AG08395 (cell line): ENCODE data around the gene NTM.

ENCODE experiments used
- DNase-seq: peaks from one replicate; pipeline ENCODE4 v3.0.0; 2012; ENCODE audit warnings: mixed read lengths, low spot score

Gene NTM

GRCh38 chr11:131767421-131767820 lies 397.0 kb downstream of the NTM start:
- peak; percentile 37 for DNase-seq

- no peak for DNase-seq
These were observed 400.4 kb downstream of the NTM start for GRCh38 chr11:131770801-131771200.

- DNase-seq = no peak
These were observed 401.1 kb downstream of the NTM start for GRCh38 chr11:131771471-131771870.

GRCh38 chr11:131773626-131774025 lies 403.2 kb downstream of the NTM start:
- no peak for DNase-seq

- no peak for DNase-seq
These were observed 405.8 kb downstream of the NTM start for GRCh38 chr11:131776211-131776610.

GRCh38 chr11:131785801-131786200 lies 415.4 kb downstream of the NTM start:
- DNase-seq = no peak

GRCh38 chr11:131787119-131787518 lies 416.7 kb downstream of the NTM start:
- DNase-seq = no peak

- no peak for DNase-seq
These were observed 420.2 kb downstream of the NTM start for GRCh38 chr11:131790586-131790985.

GRCh38 chr11:131792243-131792642 lies 421.8 kb downstream of the NTM start:
- no peak for DNase-seq

GRCh38 chr11:131796089-131796488 lies 425.7 kb downstream of the NTM start:
- DNase-seq = no peak

GRCh38 chr11:131796541-131796940 lies 426.1 kb downstream of the NTM start:
- DNase-seq = no peak

- DNase-seq = no peak
These were observed 430.0 kb downstream of the NTM start for GRCh38 chr11:131800452-131800851.

GRCh38 chr11:131802440-131803115 lies 432.2 kb downstream of the NTM start:
- DNase-seq = no peak

- no peak for DNase-seq
These were observed 437.5 kb downstream of the NTM start for GRCh38 chr11:131807876-131808275.

GRCh38 chr11:131808470-131808869 lies 438.1 kb downstream of the NTM start:
- no peak for DNase-seq

GRCh38 chr11:131809203-131809918 lies 438.9 kb downstream of the NTM start:
- peak; percentile 9 for DNase-seq

- no peak for DNase-seq
These were observed 440.1 kb downstream of the NTM start for GRCh38 chr11:131810541-131810940.

GRCh38 chr11:131811383-131811782 lies 441.0 kb downstream of the NTM start:
- DNase-seq = no peak

- DNase-seq = no peak
These were observed 443.7 kb downstream of the NTM start for GRCh38 chr11:131814108-131814507.

GRCh38 chr11:131815590-131815989 lies 445.2 kb downstream of the NTM start:
- DNase-seq = no peak

GRCh38 chr11:131816051-131816450 lies 445.6 kb downstream of the NTM start:
- peak; percentile 13 for DNase-seq

- no peak for DNase-seq
These were observed 447.3 kb downstream of the NTM start for GRCh38 chr11:131817687-131818188.

GRCh38 chr11:131819865-131820264 lies 449.4 kb downstream of the NTM start:
- no peak for DNase-seq

GRCh38 chr11:131822506-131822905 lies 452.1 kb downstream of the NTM start:
- no peak for DNase-seq
